SK-N-SH treated with all-trans-retinoic acid at 6 μM for 48 hours (cell line): ENCODE data around the gene NEGR1.

Experiments
- CREB5 ChIP-seq: fragments of 250-450 bp; sonication (Bioruptor Pico); IDR thresholded peaks from 2 replicates; pipeline ENCODE4 v1.5.1; 2020; ENCODE audit warnings: low read depth, mild to moderate bottlenecking, moderate library complexity
- CSDC2 ChIP-seq: fragments of 250-450 bp; sonication (Bioruptor Pico); IDR thresholded peaks from 2 replicates; pipeline ENCODE4 v1.5.0; 2020; ENCODE audit warnings: mild to moderate bottlenecking, moderate library complexity
- ESRRG ChIP-seq: fragments of 250-450 bp; sonication (Bioruptor Pico); IDR thresholded peaks from 2 replicates; pipeline ENCODE4 v1.6.1; 2021; ENCODE audit warnings: mild to moderate bottlenecking
- ISL1 ChIP-seq: fragments of 250-450 bp; sonication (Bioruptor Pico); IDR thresholded peaks from 2 replicates; pipeline ENCODE4 v2.1.2; 2022; ENCODE audit warnings: mild to moderate bottlenecking, moderate library complexity
- POU6F1 ChIP-seq: fragments of 250-450 bp; sonication (Bioruptor Pico); IDR thresholded peaks from 2 replicates; pipeline ENCODE4 v1.8.0; 2021; ENCODE audit warnings: low read depth, mild to moderate bottlenecking, moderate library complexity, borderline replicate concordance
- RARB ChIP-seq: fragments of 250-450 bp; sonication (Bioruptor Pico); IDR thresholded peaks from 2 replicates; pipeline ENCODE4 v1.8.0; 2021; ENCODE audit warnings: mild to moderate bottlenecking, moderate library complexity
- SNAI2 ChIP-seq: fragments of 250-450 bp; sonication (Bioruptor Pico); IDR thresholded peaks from 2 replicates; pipeline ENCODE4 v1.5.0; 2020; ENCODE audit warnings: mild to moderate bottlenecking, moderate library complexity
- TCF4 ChIP-seq: fragments of 250-450 bp; sonication (Bioruptor Pico); IDR thresholded peaks from 2 replicates; pipeline ENCODE4 v1.8.0; 2021; ENCODE audit warnings: mild to moderate bottlenecking, moderate library complexity, borderline replicate concordance
- ZC3H10 ChIP-seq: fragments of 250-450 bp; sonication (Bioruptor Pico); IDR thresholded peaks from 2 replicates; pipeline ENCODE4 v1.5.1; 2021; ENCODE audit warnings: mild to moderate bottlenecking, moderate library complexity
- ZFP3 ChIP-seq: fragments of 250-450 bp; sonication (Bioruptor Pico); IDR thresholded peaks from 2 replicates; pipeline ENCODE4 v1.5.0; 2020; ENCODE audit warnings: mild to moderate bottlenecking, moderate library complexity
- ZFP30 ChIP-seq: fragments of 450-650 bp; formaldehyde crosslinking; IDR thresholded peaks from 2 replicates; pipeline ENCODE4 v1.5.0; 2022; ENCODE audit warnings: mild to moderate bottlenecking, moderate library complexity
- ZNF565 ChIP-seq: fragments of 450-650 bp; formaldehyde crosslinking; conservative IDR thresholded peaks from 2 replicates; pipeline ENCODE4 v1.5.0; 2020; ENCODE audit warnings: low read depth, mild to moderate bottlenecking, moderate library complexity
- ZNF70 ChIP-seq: fragments of 450-650 bp; formaldehyde crosslinking; IDR thresholded peaks from 2 replicates; pipeline ENCODE4 v1.5.0; 2020; ENCODE audit warnings: mild to moderate bottlenecking, moderate library complexity

- TF ChIP-seq CSDC2 (CRISPR knock-in tag) (no peak), ZFP30 (no peak), ZNF565 (CRISPR knock-in tag) (no peak), ZFP3 (no peak), RARB (CRISPR knock-in tag) (no peak), POU6F1 (no peak), ISL1 (CRISPR knock-in tag) (no peak), SNAI2 (CRISPR knock-in tag) (no peak), ZC3H10 (CRISPR knock-in tag) (no peak), TCF4 (CRISPR knock-in tag) (no peak), ZNF70 (CRISPR knock-in tag) (no peak), ESRRG (CRISPR knock-in tag) (no peak), CREB5 (CRISPR knock-in tag) (no peak)
Measured at GRCh38 chr1:71462247-71462646, 820.1 kb downstream of the NEGR1 start.
